DMS153 treated with DMSO at 0.1 percent for 48 hours (cell line): Measurements from ENCODE around the gene CYP24A1.

Source experiments
- DNase-seq: peaks from one replicate; lab custom pipeline; 2025; ENCODE audit not compliant: unreplicated experiment; lab: John Stamatoyannopoulos, UW

Gene CYP24A1

GRCh38 chr20:54115172-54115854, 58.5 kb downstream of the CYP24A1 start:
- DNase-seq: no peak

- DNase-seq: no peak
Measured at GRCh38 chr20:54114109-54114508, 59.7 kb downstream of the CYP24A1 start.

GRCh38 chr20:54113566-54113965, 60.2 kb downstream of the CYP24A1 start:
- DNase-seq: no peak

GRCh38 chr20:54112221-54112884, 61.4 kb downstream of the CYP24A1 start:
- DNase-seq: no peak

- DNase-seq: no peak
Measured at GRCh38 chr20:54111460-54111859, 62.3 kb downstream of the CYP24A1 start.

- no peak for DNase-seq
Measured at GRCh38 chr20:54110457-54110856, 63.3 kb downstream of the CYP24A1 start.

- no peak for DNase-seq
Measured at GRCh38 chr20:54110041-54110440, 63.7 kb downstream of the CYP24A1 start.

GRCh38 chr20:54108817-54109216, 65.0 kb downstream of the CYP24A1 start:
- DNase-seq: no peak

- DNase-seq: no peak
Measured at GRCh38 chr20:54108326-54108642, 65.5 kb downstream of the CYP24A1 start.

- DNase-seq: no peak
Measured at GRCh38 chr20:54107600-54108325, 66.0 kb downstream of the CYP24A1 start.

GRCh38 chr20:54107181-54107580, 66.6 kb downstream of the CYP24A1 start:
- DNase-seq: no peak

GRCh38 chr20:54106162-54106561, 67.6 kb downstream of the CYP24A1 start:
- DNase-seq: no peak

- no peak for DNase-seq
Measured at GRCh38 chr20:54105653-54106052, 68.1 kb downstream of the CYP24A1 start.

- no peak for DNase-seq
Measured at GRCh38 chr20:54104781-54105180, 69.0 kb downstream of the CYP24A1 start.

GRCh38 chr20:54103762-54104600, 69.8 kb downstream of the CYP24A1 start:
- DNase-seq: no peak
